Adipocyte (in vitro differentiated cells): ENCODE results near the gene ANKRD23.

Experiments used
- DNase-seq: peaks from one replicate; pipeline ENCODE4 v3.0.0-alpha.2; 2015; ENCODE audit warnings: low read depth
- H3K27me3 ChIP-seq: replicated peaks from 2 replicates; pipeline ENCODE4 v1.7.0; 2013; ENCODE audit warnings: mild to moderate bottlenecking, low read length, moderate library complexity; ENCODE audit not compliant: control insufficient read depth, insufficient read depth
- H3K36me3 ChIP-seq: 2 replicates; pipeline ENCODE4 v1.7.0; 2013; ENCODE audit warnings: low read length, mild to moderate bottlenecking, moderate library complexity; ENCODE audit not compliant: control insufficient read depth, insufficient read depth, severe bottlenecking
- H3K4me1 ChIP-seq: 2 replicates; pipeline ENCODE4 v1.7.0; 2013; ENCODE audit warnings: mild to moderate bottlenecking, low read length, moderate library complexity; ENCODE audit not compliant: control insufficient read depth, insufficient read depth
- H3K4me3 ChIP-seq: 2 replicates; pipeline ENCODE4 v1.7.0; 2013; ENCODE audit warnings: mild to moderate bottlenecking, low read length, moderate library complexity
- H3K9ac ChIP-seq: 2 replicates; pipeline ENCODE4 v1.7.0; 2013; ENCODE audit warnings: mild to moderate bottlenecking, low read length, moderate library complexity
- H3K9me3 ChIP-seq: 2 replicates; pipeline ENCODE4 v1.7.0; 2013; ENCODE audit warnings: mild to moderate bottlenecking, low read length, moderate library complexity; ENCODE audit not compliant: control insufficient read depth

Gene ANKRD23

GRCh38 chr2:96883306-96883705 is 39.5 kb upstream of the ANKRD23 start:
- no peak overlapping the region for H3K9ac ChIP-seq
- DNase-seq: no peak
- no peak overlapping the region for H3K4me3 ChIP-seq
- H3K27me3 ChIP-seq: peaks cover 22% of the 10 kb centered on the region
- H3K4me1 ChIP-seq: peaks cover 14% of the 10 kb centered on the region
- H3K36me3 ChIP-seq: no peaks in the 10 kb centered on the region
- H3K9me3 ChIP-seq: no peaks in the 10 kb centered on the region

- no peak for DNase-seq
- Histone ChIP-seq H3K9me3 (no peaks in the 10 kb centered on the region), H3K27me3 (peaks cover 23% of the 10 kb centered on the region), H3K4me1 (peaks cover 10% of the 10 kb centered on the region), H3K9ac (no peak overlapping the region), H3K36me3 (no peaks in the 10 kb centered on the region), H3K4me3 (no peak overlapping the region)
Observed at GRCh38 chr2:96882906-96883305, 39.1 kb upstream of the ANKRD23 start.

GRCh38 chr2:96882230-96882629 is 38.4 kb upstream of the ANKRD23 start:
- no peaks in the 10 kb centered on the region for H3K36me3 ChIP-seq
- no peak overlapping the region for H3K9ac ChIP-seq
- peaks cover 25% of the 10 kb centered on the region for H3K27me3 ChIP-seq
- no peaks in the 10 kb centered on the region for H3K9me3 ChIP-seq
- DNase-seq: no peak
- H3K4me3 ChIP-seq: no peak overlapping the region
- H3K4me1 ChIP-seq: peaks cover 9% of the 10 kb centered on the region

DNA sequence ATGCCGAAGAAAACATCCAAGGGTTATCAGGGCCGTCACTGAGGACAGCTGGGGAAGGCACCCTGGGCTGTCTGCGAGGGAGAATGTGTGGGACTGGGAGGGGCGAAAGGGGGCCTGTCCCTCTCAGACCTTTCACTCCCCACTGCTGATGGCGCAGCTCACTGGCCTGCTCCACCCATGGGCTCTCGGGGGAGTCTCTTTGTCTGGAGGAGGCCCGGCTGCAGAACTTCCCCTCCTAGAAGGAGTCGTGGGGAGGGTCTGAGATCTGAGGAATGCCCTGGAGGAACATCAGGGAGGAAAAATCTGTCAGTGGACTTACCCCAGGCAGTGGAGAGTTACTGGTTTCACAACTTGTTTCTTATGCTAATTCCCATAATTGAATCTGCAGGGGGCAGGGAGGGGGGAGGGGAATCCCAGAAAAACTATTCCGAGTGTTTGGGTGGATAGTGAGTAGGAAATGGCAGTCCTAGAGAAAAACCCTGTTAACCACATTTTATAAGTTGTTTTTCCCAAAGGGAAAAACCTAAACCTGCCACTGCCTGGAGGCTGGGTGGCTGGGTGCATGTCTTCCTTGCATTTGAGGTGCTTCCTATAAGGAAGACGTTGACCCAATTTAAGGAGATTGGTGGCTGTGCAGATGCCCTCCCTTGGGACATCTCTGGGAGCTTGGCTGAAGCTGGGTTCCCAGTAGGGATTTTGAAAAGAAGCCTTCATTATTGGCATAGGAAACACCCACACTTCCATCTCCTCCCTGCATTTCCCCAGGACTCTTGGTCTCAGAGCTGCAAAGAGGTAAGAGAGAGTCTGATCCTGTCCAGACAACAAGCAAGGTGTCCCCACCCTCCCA is 37.8 kb upstream of the ANKRD23 start:
- Histone ChIP-seq H3K9ac (no peak overlapping the region), H3K4me3 (no peak overlapping the region), H3K4me1 (peaks cover 9% of the 10 kb centered on the region), H3K27me3 (peaks cover 25% of the 10 kb centered on the region), H3K36me3 (no peaks in the 10 kb centered on the region), H3K9me3 (no peaks in the 10 kb centered on the region)
- DNase-seq: no peak

- Histone ChIP-seq H3K27me3 (peaks cover 22% of the 10 kb centered on the region), H3K4me3 (no peak overlapping the region), H3K9ac (no peak overlapping the region), H3K4me1 (peaks cover 14% of the 10 kb centered on the region), H3K36me3 (no peaks in the 10 kb centered on the region), H3K9me3 (no peaks in the 10 kb centered on the region)
- DNase-seq: no peak
Observed at GRCh38 chr2:96880891-96881273, 37.1 kb upstream of the ANKRD23 start.

- Histone ChIP-seq H3K36me3 (no peaks in the 10 kb centered on the region), H3K27me3 (peaks cover 22% of the 10 kb centered on the region), H3K9me3 (no peaks in the 10 kb centered on the region), H3K9ac (no peak overlapping the region), H3K4me1 (peaks cover 14% of the 10 kb centered on the region), H3K4me3 (no peak overlapping the region)
- no peak for DNase-seq
Observed at GRCh38 chr2:96879545-96880040, 35.8 kb upstream of the ANKRD23 start.

DNA sequence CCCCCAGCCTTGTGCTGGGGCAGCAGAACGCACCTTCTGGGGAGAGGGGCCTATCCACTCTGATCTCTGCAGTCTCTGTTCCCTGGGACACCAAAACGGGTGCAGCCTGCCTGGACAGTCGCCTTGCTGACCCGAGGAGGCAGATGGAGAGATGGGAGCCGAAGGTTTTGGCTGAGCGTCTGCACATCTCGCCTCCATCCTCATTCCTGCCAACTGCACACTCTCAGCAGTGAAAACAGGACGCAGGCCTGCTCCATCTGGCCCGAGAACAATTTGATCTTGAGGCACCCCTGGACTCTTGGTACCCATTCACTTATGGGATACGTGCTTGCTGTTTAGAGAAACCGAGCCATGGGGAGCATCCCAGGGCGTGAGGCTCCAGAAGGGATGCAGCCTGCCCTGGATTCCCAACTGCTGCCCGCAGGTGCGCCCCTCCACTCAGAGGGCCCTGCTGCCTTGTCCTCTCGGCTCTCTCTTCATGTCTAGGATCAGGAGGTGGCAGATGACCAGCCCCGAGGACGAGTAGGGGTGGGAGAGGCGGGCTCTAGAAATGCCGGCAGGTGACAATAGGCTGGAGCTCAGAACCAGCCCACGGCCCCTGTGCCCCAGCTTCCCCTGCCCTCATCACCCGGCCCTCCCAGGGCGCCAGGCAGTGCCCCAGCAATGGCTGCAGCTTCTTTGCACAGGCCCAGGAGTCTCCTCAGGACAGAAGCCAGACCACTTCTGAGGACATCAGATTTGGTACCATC is 35.1 kb upstream of the ANKRD23 start:
- Histone ChIP-seq H3K27me3 (peaks cover 22% of the 10 kb centered on the region), H3K9ac (no peak overlapping the region), H3K9me3 (no peaks in the 10 kb centered on the region), H3K36me3 (no peaks in the 10 kb centered on the region), H3K4me1 (peaks cover 14% of the 10 kb centered on the region), H3K4me3 (no peak overlapping the region)
- DNase-seq: no peak

GRCh38 chr2:96878171-96878570 is 34.4 kb upstream of the ANKRD23 start:
- Histone ChIP-seq H3K4me1 (peaks cover 14% of the 10 kb centered on the region), H3K9me3 (no peaks in the 10 kb centered on the region), H3K4me3 (no peak overlapping the region), H3K9ac (no peak overlapping the region), H3K27me3 (peaks cover 16% of the 10 kb centered on the region), H3K36me3 (no peaks in the 10 kb centered on the region)
- no peak for DNase-seq

DNA sequence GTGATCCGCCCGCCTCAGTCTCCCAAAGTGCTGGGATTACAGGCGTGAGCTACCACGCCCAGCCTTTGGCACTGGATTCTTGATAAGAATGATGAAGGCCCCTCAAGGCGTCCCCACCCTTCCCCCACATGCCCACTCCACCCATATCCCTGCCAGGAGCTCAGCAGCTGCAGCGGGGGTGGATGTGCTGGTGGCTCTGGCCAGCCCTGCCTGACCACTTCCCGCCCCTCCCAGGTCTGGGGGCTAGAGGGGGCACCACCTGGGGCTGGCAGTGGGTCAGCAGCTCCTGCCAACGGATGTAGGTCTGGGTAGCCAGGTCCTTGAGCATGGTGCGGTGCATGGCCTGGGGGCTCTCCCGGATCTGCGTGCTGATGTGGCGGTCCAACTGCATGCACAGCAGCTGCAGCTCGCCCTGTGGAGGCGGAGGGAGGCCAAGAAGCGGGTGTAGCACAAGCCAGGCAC is 33.8 kb upstream of the ANKRD23 start:
- peaks cover 14% of the 10 kb centered on the region for H3K27me3 ChIP-seq
- no peaks in the 10 kb centered on the region for H3K36me3 ChIP-seq
- no peak overlapping the region for H3K9ac ChIP-seq
- peaks cover 14% of the 10 kb centered on the region for H3K4me1 ChIP-seq
- no peak overlapping the region for H3K4me3 ChIP-seq
- DNase-seq: no peak
- H3K9me3 ChIP-seq: no peaks in the 10 kb centered on the region

DNA sequence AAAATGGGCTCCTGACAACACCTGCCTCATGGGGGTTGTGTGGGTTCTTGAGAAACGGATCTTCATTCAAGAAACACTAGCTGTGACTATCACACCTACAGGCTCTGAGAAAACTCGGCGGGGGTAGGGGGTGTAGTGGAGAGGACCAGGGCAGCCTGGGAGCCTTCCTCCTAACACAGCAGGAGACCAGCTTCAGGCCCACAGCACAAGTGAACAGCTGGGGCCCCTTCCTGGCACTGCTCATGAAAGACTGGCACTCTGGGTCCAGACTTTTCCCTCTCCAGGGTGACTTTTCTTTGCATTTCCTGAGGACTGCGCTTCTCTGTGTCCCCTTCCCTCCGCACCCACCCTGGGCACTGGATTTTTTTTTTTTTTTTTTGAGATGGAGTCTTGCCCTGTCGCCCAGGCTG is 33.2 kb upstream of the ANKRD23 start:
- Histone ChIP-seq H3K4me1 (peaks cover 14% of the 10 kb centered on the region), H3K36me3 (no peaks in the 10 kb centered on the region)
- DNase-seq: no peak

DNA sequence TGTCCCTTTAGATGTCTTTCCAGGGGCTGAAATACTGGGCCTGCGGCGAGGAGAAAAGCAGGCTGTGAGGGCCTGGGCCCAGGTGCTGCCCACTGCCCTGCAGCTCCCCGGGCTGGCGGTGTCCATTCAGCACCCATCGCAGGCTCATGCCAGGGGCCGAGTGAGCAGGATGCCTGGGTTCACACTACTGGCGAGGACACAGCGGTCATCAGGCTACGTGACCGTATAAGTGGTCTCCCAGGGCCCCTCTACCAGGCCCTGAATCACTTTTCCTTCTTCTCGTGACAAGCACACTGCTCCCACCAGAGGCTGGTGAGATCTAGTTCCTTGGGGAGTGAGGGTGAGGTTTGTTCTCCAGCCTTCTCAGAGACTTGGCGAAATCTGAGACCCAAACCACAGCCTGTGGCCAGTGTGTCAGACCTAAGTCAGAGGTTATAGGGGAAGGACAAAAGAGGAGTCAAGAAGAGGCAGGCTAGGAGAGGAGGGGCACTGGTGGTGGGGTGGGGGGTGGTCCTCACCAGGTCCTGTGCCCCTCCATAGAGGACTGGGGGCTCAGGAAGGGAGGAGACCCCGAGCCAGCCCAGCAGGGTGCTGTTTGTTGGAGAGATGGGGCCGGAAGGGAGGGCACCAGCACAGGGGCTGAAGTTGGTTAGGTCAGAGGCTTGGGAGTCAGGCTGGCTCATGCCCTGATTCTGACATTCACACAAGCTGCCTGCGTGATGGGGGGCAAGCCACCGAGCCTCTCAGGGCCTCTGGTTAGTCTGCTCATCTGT is 32.6 kb upstream of the ANKRD23 start:
- H3K9me3 ChIP-seq: no peaks in the 10 kb centered on the region
- peaks cover 8% of the 10 kb centered on the region for H3K4me1 ChIP-seq
- peaks cover 3% of the 10 kb centered on the region for H3K27me3 ChIP-seq
- DNase-seq: no peak
- no peak overlapping the region for H3K4me3 ChIP-seq
- H3K9ac ChIP-seq: no peak overlapping the region
- no peaks in the 10 kb centered on the region for H3K36me3 ChIP-seq

More for the DNA sequence above, 33.2 kb upstream of the ANKRD23 start:
- H3K9ac ChIP-seq: no peak overlapping the region
- H3K9me3 ChIP-seq: no peaks in the 10 kb centered on the region
- peaks cover 8% of the 10 kb centered on the region for H3K27me3 ChIP-seq
- no peak overlapping the region for H3K4me3 ChIP-seq
